SK-N-MC (cell line): ENCODE results near the gene SF3A1.

Experiments
- EZH2 ChIP-seq: fragments of 200-600 bp; sonication (generic); IDR thresholded peaks from one replicate; pipeline ENCODE4 v1.6.1; 2017; ENCODE audit warnings: antibody characterized with exemption
- POLR2AphosphoS5 ChIP-seq: IDR thresholded peaks from 2 replicates; pipeline ENCODE4 v1.6.1; 2012; ENCODE audit warnings: mild to moderate bottlenecking, low read depth, low read length, borderline replicate concordance

GRCh38 chr22:30297991-30298701, 58.5 kb downstream of the SF3A1 start:
- TF ChIP-seq EZH2 (no peak), POLR2AphosphoS5 (no peak)
